Upper lobe of left lung (tissue), 4 donors: ENCODE measurements around the gene SARNP.

ENCODE experiments used
- CTCF ChIP-seq, 6 experiments: fragments of 450-650 bp in 4 of 6; fragments of 200-600 bp in 2 of 6; sonication (generic) in 2 of 6; IDR thresholded peaks; one replicate each; pipeline ENCODE4 v1.5.1; 2016 to 2019; ENCODE audit warnings: antibody characterized with exemption in 6 of 6
- EP300 ChIP-seq, 4 donors: sonication (generic); formaldehyde crosslinking; IDR thresholded peaks; one replicate each; pipeline ENCODE4 v1.5.1; 2017; ENCODE audit warnings: antibody characterized with exemption in 4 of 4, control low read depth in 2 of 4
- POLR2A ChIP-seq, 4 donors: fragments of 450-650 bp; IDR thresholded peaks; one replicate each; pipeline ENCODE4 v1.5.1; 2016 to 2017; ENCODE audit warnings: antibody characterized with exemption in 4 of 4, mild to moderate bottlenecking in 2 of 4
- POLR2AphosphoS5 ChIP-seq, 2 donors: sonication (generic); formaldehyde crosslinking; IDR thresholded peaks; one replicate each; pipeline ENCODE4 v1.5.1; 2017; ENCODE audit warnings: antibody characterized with exemption in 2 of 2

DNA sequence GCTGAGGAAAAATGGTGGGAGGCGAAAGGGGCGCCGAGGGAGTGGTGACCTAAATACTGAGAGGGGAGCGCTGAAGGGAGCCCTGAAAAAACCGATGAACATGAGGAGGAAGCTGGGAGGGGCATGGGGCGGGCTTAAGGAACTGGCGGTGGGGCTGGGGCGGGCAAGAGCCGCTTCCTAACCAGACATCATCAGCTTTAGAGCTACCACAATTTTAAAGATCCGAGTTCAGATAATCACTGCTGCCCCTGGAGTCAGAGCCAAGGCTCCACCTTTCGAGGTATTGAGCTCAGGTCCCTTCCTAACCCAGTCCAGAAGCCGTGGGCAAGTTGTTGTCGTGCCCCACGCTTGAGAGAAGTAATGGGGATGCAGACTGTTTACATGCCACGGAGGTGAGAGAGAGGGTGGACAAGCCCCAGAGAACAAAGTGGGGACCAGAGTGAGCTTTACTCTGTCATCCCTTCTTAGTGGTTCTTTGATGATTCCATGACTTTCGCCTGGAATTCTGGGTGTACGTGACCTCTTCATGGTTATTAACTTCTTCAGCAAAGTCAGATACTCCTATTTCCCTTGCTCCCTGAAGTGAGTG, 710 bp upstream of the SARNP start:
- no peak for TF ChIP-seq CTCF (IDR thresholded peaks at IDR 0.05)
- no peak for TF ChIP-seq EP300 (IDR thresholded peaks at IDR 0.05)
- no peak for TF ChIP-seq POLR2AphosphoS5 (IDR thresholded peaks at IDR 0.05)
- TF ChIP-seq POLR2A (IDR thresholded peaks at IDR 0.05), result no peak
